Duodenal mucosa (tissue), 2 donors: ENCODE results near the gene LDB3.

Experiments used
- H3K27ac ChIP-seq: one replicate; pipeline ENCODE4 v1.7.0; 2013; ENCODE audit warnings: low read depth, low read length
- H3K27me3 ChIP-seq, 2 donors: one replicate each; pipeline ENCODE4 v1.7.0; 2013; ENCODE audit warnings: low read length in 2 of 2, control low read depth in 1 of 2; ENCODE audit not compliant: insufficient read depth in 2 of 2, control insufficient read depth in 1 of 2
- H3K36me3 ChIP-seq, 2 donors: one replicate each; pipeline ENCODE4 v1.7.0; 2013; ENCODE audit warnings: low read length in 2 of 2, control low read depth in 1 of 2; ENCODE audit not compliant: insufficient read depth in 2 of 2, control insufficient read depth in 1 of 2
- H3K4me1 ChIP-seq, 2 donors: one replicate each; pipeline ENCODE4 v1.7.0; 2013; ENCODE audit warnings: low read length in 2 of 2, control low read depth in 1 of 2; ENCODE audit not compliant: insufficient read depth in 2 of 2, control insufficient read depth in 1 of 2
- H3K4me3 ChIP-seq, 2 donors: one replicate each; pipeline ENCODE4 v1.7.0; 2013; ENCODE audit warnings: low read length in 2 of 2, low read depth in 1 of 2
- H3K9ac ChIP-seq, 2 donors: one replicate each; pipeline ENCODE4 v1.7.0; 2013; ENCODE audit warnings: low read length in 2 of 2, low read depth in 1 of 2
- H3K9me3 ChIP-seq, 2 donors: one replicate each; pipeline ENCODE4 v1.7.0; 2013; ENCODE audit warnings: low read length in 2 of 2, control low read depth in 1 of 2; ENCODE audit not compliant: control insufficient read depth in 1 of 2

The LDB3 gene

GRCh38 chr10:86744067-86744725, 75.9 kb downstream of the LDB3 start:
- H3K27me3 ChIP-seq, result no peaks in the 10 kb centered on the region

DNA sequence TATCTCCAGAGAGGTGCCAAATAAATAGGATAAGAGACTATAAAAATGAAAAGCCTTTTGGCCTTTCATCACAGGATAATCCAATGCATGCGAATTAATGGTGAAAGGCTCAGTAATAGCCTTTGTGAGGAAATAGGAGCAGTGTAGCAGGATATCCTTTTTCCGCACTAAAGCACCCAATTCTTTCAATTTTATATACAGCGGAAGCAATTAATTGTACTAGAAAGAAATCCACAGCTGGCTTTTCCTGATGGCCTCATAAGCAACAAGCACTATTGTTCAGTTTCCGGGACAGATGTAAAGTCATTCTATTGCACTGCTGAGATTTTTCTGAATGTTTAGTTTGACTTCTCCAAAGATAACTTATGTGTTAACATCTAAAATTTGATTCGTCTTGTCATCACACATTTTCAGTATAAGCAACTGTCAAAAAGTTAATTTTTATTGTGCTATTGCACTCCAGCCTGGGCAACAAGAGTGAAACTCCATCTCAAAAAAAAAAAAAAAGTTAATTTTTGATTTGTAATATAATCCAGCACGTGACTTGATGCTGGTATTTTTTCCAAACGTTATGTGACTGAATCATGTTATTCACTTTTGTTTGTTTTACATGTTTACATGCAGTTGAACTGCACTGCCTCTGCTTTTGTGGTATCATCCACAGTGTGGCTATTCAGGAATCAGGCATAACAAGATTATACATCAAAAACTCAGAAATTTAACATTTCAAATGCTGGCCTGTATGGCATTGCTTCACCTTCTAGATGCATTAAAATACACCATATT, 79.7 kb downstream of the LDB3 start:
- Histone ChIP-seq H3K9me3 (no peaks in the 10 kb centered on the region), H3K36me3 (no peaks in the 10 kb centered on the region), H3K27me3 (no peaks in the 10 kb centered on the region), H3K9ac (no peak overlapping the region), H3K4me1 (peaks cover 12 to 13% of the 10 kb centered on the region in 2 donors), H3K27ac (no peak overlapping the region), H3K4me3 (no peak overlapping the region)

More at GRCh38 chr10:86744067-86744725, 75.9 kb downstream of the LDB3 start:
- Histone ChIP-seq H3K27ac (no peak overlapping the region), H3K9me3 (no peaks in the 10 kb centered on the region), H3K4me3 (no peak overlapping the region), H3K9ac (no peak overlapping the region), H3K36me3 (no peaks in the 10 kb centered on the region), H3K4me1 (peaks cover 4 to 6% of the 10 kb centered on the region in 2 donors)

- Histone ChIP-seq H3K27ac (no peak overlapping the region), H3K9ac (no peak overlapping the region), H3K4me1 (peaks cover 10 to 12% of the 10 kb centered on the region in 2 donors), H3K9me3 (no peaks in the 10 kb centered on the region), H3K36me3 (no peaks in the 10 kb centered on the region), H3K4me3 (no peak overlapping the region), H3K27me3 (no peaks in the 10 kb centered on the region)
These were observed 81.5 kb downstream of the LDB3 start for GRCh38 chr10:86749854-86750253.

GRCh38 chr10:86751477-86751876, 83.2 kb downstream of the LDB3 start:
- Histone ChIP-seq H3K4me1 (peaks cover 12 to 17% of the 10 kb centered on the region in 2 donors), H3K4me3 (no peak overlapping the region), H3K9ac (no peak overlapping the region), H3K27ac (no peak overlapping the region), H3K9me3 (no peaks in the 10 kb centered on the region), H3K27me3 (no peaks in the 10 kb centered on the region), H3K36me3 (no peaks in the 10 kb centered on the region)

GRCh38 chr10:86752311-86752710, 84.0 kb downstream of the LDB3 start:
- no peaks in the 10 kb centered on the region for H3K36me3 ChIP-seq
- peaks cover 12 to 17% of the 10 kb centered on the region in 2 donors for H3K4me1 ChIP-seq
- no peaks in the 10 kb centered on the region for H3K27me3 ChIP-seq
- no peak overlapping the region for H3K27ac ChIP-seq
- H3K4me3 ChIP-seq, result no peak overlapping the region
- H3K9ac ChIP-seq, result no peak overlapping the region
- H3K9me3 ChIP-seq, result no peaks in the 10 kb centered on the region

GRCh38 chr10:86753051-86753450, 84.7 kb downstream of the LDB3 start:
- Histone ChIP-seq H3K27me3 (no peaks in the 10 kb centered on the region), H3K9ac (no peak overlapping the region), H3K9me3 (no peaks in the 10 kb centered on the region), H3K4me1 (peaks cover 15 to 18% of the 10 kb centered on the region in 2 donors), H3K36me3 (no peaks in the 10 kb centered on the region), H3K4me3 (no peak overlapping the region), H3K27ac (no peak overlapping the region)

- Histone ChIP-seq H3K9ac (no peak overlapping the region), H3K27me3 (no peaks in the 10 kb centered on the region), H3K27ac (no peak overlapping the region)
These were observed 85.5 kb downstream of the LDB3 start for GRCh38 chr10:86753638-86754434.

DNA sequence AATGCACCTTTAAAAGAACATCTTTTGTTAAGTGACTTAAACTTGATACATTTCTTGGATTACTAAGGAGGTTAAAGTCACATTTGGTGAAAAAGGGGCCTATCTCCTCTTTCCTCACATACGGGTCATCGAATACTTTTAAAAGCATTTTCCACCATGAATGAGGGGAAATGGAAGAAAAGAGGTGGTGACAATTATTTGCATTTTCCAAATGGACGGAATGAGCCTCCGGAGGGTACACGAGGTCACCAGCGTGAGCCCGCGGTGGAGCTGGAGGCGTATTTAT, 87.1 kb downstream of the LDB3 start:
- Histone ChIP-seq H3K4me3 (peak overlapping the region; percentile 84 to 87), H3K36me3 (no peaks in the 10 kb centered on the region), H3K9ac (peak overlapping the region; percentile 91 to 94), H3K9me3 (no peaks in the 10 kb centered on the region), H3K4me1 (peaks cover 25 to 30% of the 10 kb centered on the region in 2 donors), H3K27ac (peak overlapping the region; percentile 87), H3K27me3 (no peaks in the 10 kb centered on the region)

More at GRCh38 chr10:86753638-86754434, 85.5 kb downstream of the LDB3 start:
- no peaks in the 10 kb centered on the region for H3K9me3 ChIP-seq
- no peaks in the 10 kb centered on the region for H3K36me3 ChIP-seq
- peaks cover 22 to 26% of the 10 kb centered on the region in 2 donors for H3K4me1 ChIP-seq
- no peak overlapping the region for H3K4me3 ChIP-seq

- peak overlapping the region; percentile 84 to 87 for H3K4me3 ChIP-seq
- H3K27ac ChIP-seq, result peak overlapping the region; percentile 87
- peak overlapping the region; percentile 91 to 94 for H3K9ac ChIP-seq
- H3K27me3 ChIP-seq, result no peaks in the 10 kb centered on the region
- H3K9me3 ChIP-seq, result no peaks in the 10 kb centered on the region
- no peaks in the 10 kb centered on the region for H3K36me3 ChIP-seq
- peaks cover 25 to 30% of the 10 kb centered on the region in 2 donors for H3K4me1 ChIP-seq
These were observed 87.6 kb downstream of the LDB3 start for GRCh38 chr10:86755740-86756510.
